HepG2 (cell line): ENCODE data around the gene BANK1. TPM values are rescaled to one million over a fixed set of nuclear protein-coding genes. Genes with fewer than 3 reads are reported as not detected.

Source experiments
- CREBL2 ChIP-seq: sonication (generic); formaldehyde crosslinking; IDR thresholded peaks from 2 replicates; pipeline ENCODE4 v1.8.1; 2023; ENCODE audit warnings: missing genetic modification reagents, mild to moderate bottlenecking, borderline replicate concordance
- GRHL1 ChIP-seq: sonication (generic); formaldehyde crosslinking; conservative IDR thresholded peaks from 2 replicates; pipeline ENCODE4 v1.8.0; 2022; ENCODE audit warnings: missing genetic modification reagents
- MAZ ChIP-seq, 2 experiments: sonication (generic) in 1 of 2; formaldehyde crosslinking in 1 of 2; IDR thresholded peaks; 2 replicates each; pipeline versions ENCODE4 v1.5.0 to v1.6.1; 2012 to 2020; ENCODE audit warnings: low read depth in 2 of 2, mild to moderate bottlenecking in 2 of 2, borderline replicate concordance in 1 of 2, improper control_type of control experiment in 1 of 2, low read length in 1 of 2, missing genetic modification reagents in 1 of 2, moderate library complexity in 1 of 2
- MLXIP ChIP-seq: sonication (generic); formaldehyde crosslinking; IDR thresholded peaks from 2 replicates; pipeline ENCODE4 v1.9.0; 2021; ENCODE audit warnings: missing genetic modification reagents, borderline replicate concordance
- RARG ChIP-seq: sonication (generic); formaldehyde crosslinking; IDR thresholded peaks from 2 replicates; pipeline ENCODE4 v1.4.0; 2020; ENCODE audit warnings: low read depth, mild to moderate bottlenecking, missing genetic modification reagents
- XRCC5 ChIP-seq: fragments of 200-400 bp; formaldehyde crosslinking; optimal IDR thresholded peaks from 2 replicates; pipeline ENCODE3; 2017; ENCODE audit warnings: mild to moderate bottlenecking, low read length
- ZFP36L1 ChIP-seq: sonication (generic); formaldehyde crosslinking; IDR thresholded peaks from 2 replicates; pipeline ENCODE4 v1.8.0; 2022; ENCODE audit warnings: mild to moderate bottlenecking, missing genetic modification reagents, moderate library complexity
- ZNF230 ChIP-seq: sonication (generic); formaldehyde crosslinking; IDR thresholded peaks from 2 replicates; pipeline ENCODE4 v1.4.0; 2020; ENCODE audit warnings: mild to moderate bottlenecking, missing genetic modification reagents
- ZNF232 ChIP-seq: sonication (generic); formaldehyde crosslinking; IDR thresholded peaks from 2 replicates; pipeline ENCODE4 v1.4.0; 2020; ENCODE audit warnings: missing genetic modification reagents, borderline replicate concordance
- ZNF251 ChIP-seq: sonication (generic); formaldehyde crosslinking; IDR thresholded peaks from 2 replicates; pipeline ENCODE4 v1.9.0; 2021; ENCODE audit warnings: mild to moderate bottlenecking, missing genetic modification reagents
- ZNF790 ChIP-seq: sonication (generic); formaldehyde crosslinking; IDR thresholded peaks from 2 replicates; pipeline ENCODE4 v1.8.0; 2022; ENCODE audit warnings: missing genetic modification reagents, mild to moderate bottlenecking, borderline replicate concordance
- ZNF83 ChIP-seq: sonication (generic); formaldehyde crosslinking; IDR thresholded peaks from 2 replicates; pipeline ENCODE4 v1.4.0; 2020; ENCODE audit warnings: missing genetic modification reagents, mild to moderate bottlenecking, borderline replicate concordance
- ZNF850 ChIP-seq: sonication (generic); formaldehyde crosslinking; conservative IDR thresholded peaks from 2 replicates; pipeline ENCODE4 v1.9.0; 2021; ENCODE audit warnings: mild to moderate bottlenecking, missing genetic modification reagents
- polyA plus RNA-seq, 8 experiments: library from polyadenylated mRNA; depleted of rRNA in 3 of 8; stranded (reverse) in 7 of 8; unstranded in 1 of 8; fragments of >200 nt; fragmentation: Illumina TruSeq in 4 of 8; extraction: Trizol in 4 of 8; gene quantifications; 2 replicates each; pipeline versions ENCODE4 v1.2.1 to v1.2.3, GENCODE V29; 2011 to 2016; ENCODE audit warnings: low read depth in 4 of 8, missing spikeins in 1 of 8, mixed read lengths in 1 of 8; ENCODE audit not compliant: insufficient read depth in 1 of 8
- total RNA-seq, 5 experiments: library from RNA; depleted of rRNA; stranded (reverse); fragments of >200 nt; fragmentation: Illumina TruSeq; extraction: Trizol; gene quantifications; 2 replicates each; pipeline ENCODE4 v1.2.3, GENCODE V29; 2016; ENCODE audit warnings: low read depth in 1 of 5

Gene BANK1
- total and polyA plus RNA-seq, 2 of the 13 experiments (the other 11 are each of a cell fraction or from before 2014, with no cell fraction given) = 0.15 TPM; not detected in 1

GRCh38 chr4:101942891-101943290, 152.4 kb downstream of the BANK1 start (continued):
- TF ChIP-seq ZNF230 (CRISPR knock-in tag) = no peak
- TF ChIP-seq GRHL1 (CRISPR knock-in tag) = no peak
- no peak for TF ChIP-seq RARG (CRISPR knock-in tag)
- no peak for TF ChIP-seq MLXIP (CRISPR knock-in tag)
- TF ChIP-seq ZFP36L1 (CRISPR knock-in tag) = no peak
- no peak for TF ChIP-seq CREBL2 (CRISPR knock-in tag)
- TF ChIP-seq MAZ (IDR thresholded peaks at IDR 0.05; ENCODE audit: borderline replicate concordance, low read depth, low read length) = no peak
- TF ChIP-seq MAZ (CRISPR knock-in tag; IDR thresholded peaks at IDR 0.05; ENCODE audit: low read depth) = no peak
- TF ChIP-seq XRCC5 = no peak
- no peak for TF ChIP-seq ZNF850
- TF ChIP-seq ZNF83 (CRISPR knock-in tag) = no peak
- no peak for TF ChIP-seq ZNF790 (CRISPR knock-in tag)
- no peak for TF ChIP-seq ZNF251 (CRISPR knock-in tag)
- no peak for TF ChIP-seq ZNF232
